Measurements from ENCODE around the gene HEY2. TPM values are rescaled to one million over a fixed set of nuclear protein-coding genes. Genes with fewer than 3 reads are reported as not detected.

Gene HEY2
- total RNA-seq, 1 donor from 2014 or later: 43.0 TPM

DNA sequence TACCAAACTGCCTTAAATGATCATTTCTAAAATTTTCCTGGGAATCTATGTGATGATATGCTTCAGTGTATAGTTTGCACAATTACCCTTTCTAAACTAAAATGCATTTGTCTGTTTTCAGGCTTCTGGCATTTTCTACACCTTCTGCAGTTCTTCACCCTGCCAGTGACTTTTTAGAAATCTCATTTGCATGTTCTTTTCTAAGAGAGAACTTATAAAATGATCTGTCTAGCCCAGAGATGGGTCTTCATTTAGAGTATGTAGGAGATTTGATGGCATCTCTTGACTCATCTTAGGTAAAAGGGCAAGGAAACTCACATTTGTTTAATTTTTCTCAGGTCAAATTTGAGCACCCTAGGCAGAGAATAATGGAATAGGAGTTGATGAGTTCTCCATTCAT, 59.2 kb downstream of the HEY2 start:
- Mint-ChIP-seq H3K27ac (ENCODE audit: unreplicated experiment) (no peak overlapping the region), H3K4me3 (ENCODE audit: unreplicated experiment) (no peak overlapping the region), H3K27me3 (ENCODE audit: low read depth) (no peaks in the 10 kb centered on the region), H3K4me1 (ENCODE audit: low read depth) (peaks cover 50% of the 10 kb centered on the region), H3K9me3 (ENCODE audit: low read depth) (no peaks in the 10 kb centered on the region), H3K36me3 (ENCODE audit: low read depth) (peaks cover 2% of the 10 kb centered on the region)
- DNase-seq (ENCODE audit: low spot score): no peak
- TF ChIP-seq, protein P1, sequence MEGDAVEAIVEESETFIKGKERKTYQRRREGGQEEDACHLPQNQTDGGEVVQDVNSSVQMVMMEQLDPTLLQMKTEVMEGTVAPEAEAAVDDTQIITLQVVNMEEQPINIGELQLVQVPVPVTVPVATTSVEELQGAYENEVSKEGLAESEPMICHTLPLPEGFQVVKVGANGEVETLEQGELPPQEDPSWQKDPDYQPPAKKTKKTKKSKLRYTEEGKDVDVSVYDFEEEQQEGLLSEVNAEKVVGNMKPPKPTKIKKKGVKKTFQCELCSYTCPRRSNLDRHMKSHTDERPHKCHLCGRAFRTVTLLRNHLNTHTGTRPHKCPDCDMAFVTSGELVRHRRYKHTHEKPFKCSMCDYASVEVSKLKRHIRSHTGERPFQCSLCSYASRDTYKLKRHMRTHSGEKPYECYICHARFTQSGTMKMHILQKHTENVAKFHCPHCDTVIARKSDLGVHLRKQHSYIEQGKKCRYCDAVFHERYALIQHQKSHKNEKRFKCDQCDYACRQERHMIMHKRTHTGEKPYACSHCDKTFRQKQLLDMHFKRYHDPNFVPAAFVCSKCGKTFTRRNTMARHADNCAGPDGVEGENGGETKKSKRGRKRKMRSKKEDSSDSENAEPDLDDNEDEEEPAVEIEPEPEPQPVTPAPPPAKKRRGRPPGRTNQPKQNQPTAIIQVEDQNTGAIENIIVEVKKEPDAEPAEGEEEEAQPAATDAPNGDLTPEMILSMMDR (IDR thresholded peaks at IDR 0.05): no peak

DNA sequence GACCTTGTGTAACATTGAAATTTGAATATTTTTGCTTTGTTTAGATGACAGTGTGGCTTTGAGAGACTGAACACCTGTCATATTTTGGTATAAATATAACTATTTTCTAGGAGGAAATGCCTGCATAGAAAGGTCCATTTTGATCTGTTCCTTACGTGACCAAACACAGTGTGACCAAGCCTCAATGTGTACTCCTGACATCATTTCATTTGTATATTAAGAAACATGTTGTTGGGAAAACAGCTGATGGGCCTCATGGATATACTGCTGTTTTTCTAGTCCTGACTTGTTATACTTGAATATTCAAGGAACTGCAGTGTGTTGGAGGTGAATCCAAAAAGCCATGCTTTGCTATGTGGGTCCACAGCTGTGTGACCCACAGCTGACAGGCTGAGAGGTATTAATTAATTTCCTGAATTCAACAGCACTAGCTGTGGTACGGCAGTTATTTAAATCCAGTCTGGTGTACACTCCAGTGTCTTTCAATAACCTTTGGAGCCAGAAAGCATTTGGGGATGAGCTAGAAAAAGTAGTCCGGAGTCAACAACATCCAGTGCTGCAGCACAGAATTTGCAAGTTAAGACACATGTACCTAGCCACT, 60.2 kb downstream of the HEY2 start:
- TF ChIP-seq, protein P1 (IDR thresholded peaks at IDR 0.05): no peak
- Mint-ChIP-seq H3K4me1 (ENCODE audit: low read depth) (peaks cover 49% of the 10 kb centered on the region), H3K4me3 (ENCODE audit: unreplicated experiment) (no peak overlapping the region), H3K36me3 (ENCODE audit: low read depth) (peaks cover 2% of the 10 kb centered on the region), H3K27ac (ENCODE audit: unreplicated experiment) (no peak overlapping the region), H3K27me3 (ENCODE audit: low read depth) (no peaks in the 10 kb centered on the region), H3K9me3 (ENCODE audit: low read depth) (no peaks in the 10 kb centered on the region)
- no peak for DNase-seq (ENCODE audit: low spot score)

DNA sequence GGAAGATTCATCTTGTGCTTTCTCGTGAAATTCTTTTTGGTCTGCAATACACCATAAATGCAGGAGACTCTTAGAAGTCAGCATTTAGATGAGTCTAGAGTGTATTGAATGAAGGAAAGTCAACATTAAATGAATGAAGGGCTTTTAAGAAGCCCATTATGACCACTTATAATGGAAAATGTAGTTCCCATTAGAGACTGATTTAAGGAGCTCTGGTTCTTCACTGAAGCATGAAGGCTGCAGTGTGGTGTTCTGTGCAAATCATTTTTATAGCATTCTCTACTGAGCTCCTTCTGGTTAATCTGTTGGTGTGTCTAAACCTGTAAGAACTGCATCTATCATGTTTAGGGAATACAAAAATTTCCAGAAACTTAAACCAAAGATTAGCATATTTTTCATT, 61.0 kb downstream of the HEY2 start:
- Mint-ChIP-seq H3K9me3 (ENCODE audit: low read depth) (no peaks in the 10 kb centered on the region), H3K27ac (ENCODE audit: unreplicated experiment) (no peak overlapping the region), H3K36me3 (ENCODE audit: low read depth) (peaks cover 4% of the 10 kb centered on the region), H3K27me3 (ENCODE audit: low read depth) (no peaks in the 10 kb centered on the region), H3K4me1 (ENCODE audit: low read depth) (peaks cover 56% of the 10 kb centered on the region), H3K4me3 (ENCODE audit: unreplicated experiment) (no peak overlapping the region)
- no peak for DNase-seq (ENCODE audit: low spot score)
- TF ChIP-seq, protein P1 (IDR thresholded peaks at IDR 0.05): no peak

Other genes starting within 250 kb of the HEY2 start
- gene NCOA7, start 41.3 kb downstream of the HEY2 start, total RNA-seq: 49.6 to 80.7 TPM (median 74.9 TPM) in 3 replicates
- 15.7 to 19.7 TPM (median 19.3 TPM) in 3 replicates for gene HINT3, start 207.1 kb downstream of the HEY2 start, total RNA-seq
- gene TRMT11, start 236.9 kb downstream of the HEY2 start, total RNA-seq: 12.0 to 21.0 TPM (median 15.4 TPM) in 3 replicates

All from chondrocyte (in vitro differentiated cells).